Measurements from ENCODE around the gene ADAMTS20.

GRCh38 chr12:43453761-43454160, 98.2 kb downstream of the ADAMTS20 start:
- TF ChIP-seq, protein P1, sequence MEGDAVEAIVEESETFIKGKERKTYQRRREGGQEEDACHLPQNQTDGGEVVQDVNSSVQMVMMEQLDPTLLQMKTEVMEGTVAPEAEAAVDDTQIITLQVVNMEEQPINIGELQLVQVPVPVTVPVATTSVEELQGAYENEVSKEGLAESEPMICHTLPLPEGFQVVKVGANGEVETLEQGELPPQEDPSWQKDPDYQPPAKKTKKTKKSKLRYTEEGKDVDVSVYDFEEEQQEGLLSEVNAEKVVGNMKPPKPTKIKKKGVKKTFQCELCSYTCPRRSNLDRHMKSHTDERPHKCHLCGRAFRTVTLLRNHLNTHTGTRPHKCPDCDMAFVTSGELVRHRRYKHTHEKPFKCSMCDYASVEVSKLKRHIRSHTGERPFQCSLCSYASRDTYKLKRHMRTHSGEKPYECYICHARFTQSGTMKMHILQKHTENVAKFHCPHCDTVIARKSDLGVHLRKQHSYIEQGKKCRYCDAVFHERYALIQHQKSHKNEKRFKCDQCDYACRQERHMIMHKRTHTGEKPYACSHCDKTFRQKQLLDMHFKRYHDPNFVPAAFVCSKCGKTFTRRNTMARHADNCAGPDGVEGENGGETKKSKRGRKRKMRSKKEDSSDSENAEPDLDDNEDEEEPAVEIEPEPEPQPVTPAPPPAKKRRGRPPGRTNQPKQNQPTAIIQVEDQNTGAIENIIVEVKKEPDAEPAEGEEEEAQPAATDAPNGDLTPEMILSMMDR (IDR thresholded peaks at IDR 0.05; ENCODE audit: low read depth, low read length, poor library complexity, severe bottlenecking): no peak
- no peak for TF ChIP-seq EZH2phosphoT487 (IDR thresholded peaks at IDR 0.05; ENCODE audit: borderline replicate concordance, low read length)
